GM12864 (cell line): ENCODE measurements around the gene SUGP2.
"Not testable (repeated sequence)": the region's sequence is repeated elsewhere in the genome, so short reads cannot be mapped to it uniquely, and the experiment has no call there.

ENCODE experiments used
- DNase-seq: peaks from one replicate; pipeline ENCODE4 v3.0.0-alpha.2; 2011; ENCODE audit warnings: low read depth
- H3K4me3 ChIP-seq: 2 replicates; pipeline ENCODE4 v1.5.1; 2011; ENCODE audit warnings: mild to moderate bottlenecking, low read depth, low read length, control low read depth
- TF ChIP-seq, protein P1 (sequence below): IDR thresholded peaks from 2 replicates; pipeline ENCODE4 v1.5.1; 2011; ENCODE audit warnings: low read depth, mild to moderate bottlenecking, moderate library complexity, low read length, control low read depth, inconsistent platforms; ENCODE audit errors: missing control alignments

The SUGP2 gene

DNA sequence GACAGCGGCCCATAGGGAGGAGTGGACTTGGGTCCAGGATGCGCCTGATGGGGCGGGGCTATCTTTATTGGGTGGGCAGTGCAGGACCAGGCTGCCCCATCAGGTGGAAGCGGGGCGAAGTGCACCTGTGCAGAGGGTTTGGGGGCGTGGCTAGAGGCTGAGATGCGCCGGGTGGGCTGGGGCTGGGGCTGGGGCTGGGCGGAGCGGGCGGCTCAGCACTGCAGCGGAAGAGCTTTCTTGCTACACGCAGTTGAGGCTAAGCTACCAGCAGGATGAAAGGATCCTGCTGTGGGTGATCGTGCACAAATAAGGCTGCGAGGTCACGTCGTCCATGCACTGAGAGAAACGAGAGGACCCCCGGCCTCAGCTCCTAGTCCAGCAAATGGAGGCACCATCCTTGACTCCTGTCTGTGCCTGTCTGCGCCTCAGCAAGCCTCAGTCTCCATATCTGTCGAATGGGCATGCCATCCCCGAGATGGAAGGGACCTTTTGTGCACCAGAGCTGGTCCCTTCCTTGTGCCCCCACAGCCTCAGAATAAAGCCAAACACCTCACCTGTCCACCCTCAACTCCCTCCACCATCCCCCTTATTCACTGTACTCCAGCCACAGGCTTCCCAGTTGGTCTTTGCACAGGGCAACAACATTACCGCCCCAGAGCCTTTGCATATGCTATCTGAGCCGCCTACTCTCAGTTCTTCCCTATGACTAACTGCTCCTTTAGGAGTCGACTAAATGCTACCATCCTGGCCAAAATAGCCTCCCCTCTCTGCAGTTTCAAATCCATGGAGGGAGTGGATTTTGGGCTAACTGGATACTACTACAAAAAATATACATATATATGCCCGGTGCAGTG lies 71.3 kb downstream of the SUGP2 start:
- TF ChIP-seq, protein P1, sequence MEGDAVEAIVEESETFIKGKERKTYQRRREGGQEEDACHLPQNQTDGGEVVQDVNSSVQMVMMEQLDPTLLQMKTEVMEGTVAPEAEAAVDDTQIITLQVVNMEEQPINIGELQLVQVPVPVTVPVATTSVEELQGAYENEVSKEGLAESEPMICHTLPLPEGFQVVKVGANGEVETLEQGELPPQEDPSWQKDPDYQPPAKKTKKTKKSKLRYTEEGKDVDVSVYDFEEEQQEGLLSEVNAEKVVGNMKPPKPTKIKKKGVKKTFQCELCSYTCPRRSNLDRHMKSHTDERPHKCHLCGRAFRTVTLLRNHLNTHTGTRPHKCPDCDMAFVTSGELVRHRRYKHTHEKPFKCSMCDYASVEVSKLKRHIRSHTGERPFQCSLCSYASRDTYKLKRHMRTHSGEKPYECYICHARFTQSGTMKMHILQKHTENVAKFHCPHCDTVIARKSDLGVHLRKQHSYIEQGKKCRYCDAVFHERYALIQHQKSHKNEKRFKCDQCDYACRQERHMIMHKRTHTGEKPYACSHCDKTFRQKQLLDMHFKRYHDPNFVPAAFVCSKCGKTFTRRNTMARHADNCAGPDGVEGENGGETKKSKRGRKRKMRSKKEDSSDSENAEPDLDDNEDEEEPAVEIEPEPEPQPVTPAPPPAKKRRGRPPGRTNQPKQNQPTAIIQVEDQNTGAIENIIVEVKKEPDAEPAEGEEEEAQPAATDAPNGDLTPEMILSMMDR, result no peak
- H3K4me3 ChIP-seq, result no peak overlapping the region
- no peak for DNase-seq

- DNase-seq, result no peak
- TF ChIP-seq, protein P1, result no peak
- H3K4me3 ChIP-seq, result no peak overlapping the region
These were observed 72.9 kb downstream of the SUGP2 start for GRCh38 chr19:18960370-18960769.

- H3K4me3 ChIP-seq, result no peak overlapping the region
- no peak for DNase-seq
- TF ChIP-seq, protein P1, result no peak
These were observed 78.3 kb downstream of the SUGP2 start for GRCh38 chr19:18955042-18955441.

- DNase-seq, result no peak
- no peak overlapping the region for H3K4me3 ChIP-seq
- TF ChIP-seq, protein P1, result no peak
These were observed 79.2 kb downstream of the SUGP2 start for GRCh38 chr19:18954094-18954493.

- not testable (repeated sequence) for DNase-seq, H3K4me3 ChIP-seq
These were observed 80.8 kb downstream of the SUGP2 start for GRCh38 chr19:18952364-18953003.

DNA sequence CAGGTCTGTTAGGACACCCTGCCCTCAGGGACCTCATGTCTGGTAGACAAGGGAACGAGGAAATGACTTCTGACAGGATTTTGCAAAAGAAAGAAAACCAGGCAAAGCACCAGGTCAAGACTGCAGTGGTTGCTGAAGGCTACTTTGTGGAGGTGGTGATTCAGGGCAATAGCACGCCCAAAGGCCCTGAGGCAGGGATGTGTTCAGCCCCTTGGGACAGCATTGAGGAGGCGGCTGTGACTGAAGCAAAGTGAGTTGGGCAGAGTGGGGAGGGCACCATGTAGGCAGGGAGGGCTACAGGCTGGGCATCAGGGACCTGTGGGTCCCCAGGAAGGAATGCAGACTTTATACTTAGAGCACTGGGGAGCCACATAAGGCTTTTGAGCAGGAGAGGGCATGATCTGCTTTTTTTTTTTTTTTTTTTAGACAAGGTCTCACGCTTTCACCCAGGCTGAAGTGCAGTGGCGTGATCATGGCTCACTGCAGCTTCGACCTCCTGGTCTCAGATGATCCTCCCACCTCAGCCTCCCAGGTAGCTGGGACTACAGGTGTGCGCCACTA lies 81.5 kb downstream of the SUGP2 start:
- no peak for DNase-seq
- TF ChIP-seq, protein P1, result no peak
- no peak overlapping the region for H3K4me3 ChIP-seq

- DNase-seq, result no peak
These were observed 83.5 kb downstream of the SUGP2 start for GRCh38 chr19:18949858-18950257.

More at GRCh38 chr19:18949858-18950257, 83.5 kb downstream of the SUGP2 start:
- TF ChIP-seq, protein P1, result no peak
- H3K4me3 ChIP-seq, result no peak overlapping the region
